Calu3 (cell line): Measurements from ENCODE around the gene NOX3. TPM values are rescaled to one million over a fixed set of nuclear protein-coding genes. Genes with fewer than 3 reads are reported as not detected.

Experiments
- BruUV-seq: library from RNA; stranded (reverse); fragments of 400-500 nt; replicated peaks from 2 replicates; lab custom pipeline; 2021; lab: Mats Ljungman, UMichigan
- CTCF ChIA-PET: fragments of 300-600 bp; sonication (Branson Sonifier 250); formaldehyde crosslinking; loops from one replicate; lab custom pipeline; 2022; ENCODE audit warnings: antibody characterized with exemption; lab: Charles Lee
- DNase-seq: peaks from one replicate; pipeline ENCODE4 v3.0.0; 2022
- H3K27ac Mint-ChIP-seq: one replicate; pipeline ENCODE4 v1.8.0; 2022; ENCODE audit warnings: mixed read lengths; ENCODE audit not compliant: unreplicated experiment
- H3K27me3 Mint-ChIP-seq: one replicate; pipeline ENCODE4 v1.8.0; 2022; ENCODE audit warnings: mixed read lengths; ENCODE audit not compliant: unreplicated experiment
- H3K36me3 Mint-ChIP-seq: one replicate; pipeline ENCODE4 v1.8.0; 2022; ENCODE audit warnings: mild to moderate bottlenecking, moderate library complexity, mixed read lengths; ENCODE audit not compliant: insufficient read depth, unreplicated experiment
- H3K4me1 Mint-ChIP-seq: one replicate; pipeline ENCODE4 v1.8.0; 2022; ENCODE audit warnings: mild to moderate bottlenecking, low read depth, mixed read lengths; ENCODE audit not compliant: unreplicated experiment
- H3K4me3 Mint-ChIP-seq: one replicate; pipeline ENCODE4 v1.8.0; 2022; ENCODE audit warnings: mild to moderate bottlenecking, low read depth, moderate library complexity, mixed read lengths; ENCODE audit not compliant: unreplicated experiment
- H3K9me3 Mint-ChIP-seq: one replicate; pipeline ENCODE4 v1.8.0; 2022; ENCODE audit warnings: low read depth, mixed read lengths; ENCODE audit not compliant: unreplicated experiment
- CTCF ChIP-seq: fragments of 200-600 bp; IDR thresholded peaks from one replicate; pipeline ENCODE4 v1.8.0; 2022; ENCODE audit warnings: antibody characterized with exemption; ENCODE audit not compliant: unreplicated experiment
- intact Hi-C: fragments of 100-400 bp; cut with micrococcal nuclease; formaldehyde crosslinking; loops from one replicate; pipeline ENCODE4 v1.10.0; 2022; ENCODE audit not compliant: unreplicated experiment
- total RNA-seq: library from RNA; stranded (reverse); gene quantifications from 2 replicates; pipeline ENCODE4 v1.2.3, GENCODE V29; 2022

Gene NOX3
- total RNA-seq, 1 experiment from 2014 or later = not detected

DNA sequence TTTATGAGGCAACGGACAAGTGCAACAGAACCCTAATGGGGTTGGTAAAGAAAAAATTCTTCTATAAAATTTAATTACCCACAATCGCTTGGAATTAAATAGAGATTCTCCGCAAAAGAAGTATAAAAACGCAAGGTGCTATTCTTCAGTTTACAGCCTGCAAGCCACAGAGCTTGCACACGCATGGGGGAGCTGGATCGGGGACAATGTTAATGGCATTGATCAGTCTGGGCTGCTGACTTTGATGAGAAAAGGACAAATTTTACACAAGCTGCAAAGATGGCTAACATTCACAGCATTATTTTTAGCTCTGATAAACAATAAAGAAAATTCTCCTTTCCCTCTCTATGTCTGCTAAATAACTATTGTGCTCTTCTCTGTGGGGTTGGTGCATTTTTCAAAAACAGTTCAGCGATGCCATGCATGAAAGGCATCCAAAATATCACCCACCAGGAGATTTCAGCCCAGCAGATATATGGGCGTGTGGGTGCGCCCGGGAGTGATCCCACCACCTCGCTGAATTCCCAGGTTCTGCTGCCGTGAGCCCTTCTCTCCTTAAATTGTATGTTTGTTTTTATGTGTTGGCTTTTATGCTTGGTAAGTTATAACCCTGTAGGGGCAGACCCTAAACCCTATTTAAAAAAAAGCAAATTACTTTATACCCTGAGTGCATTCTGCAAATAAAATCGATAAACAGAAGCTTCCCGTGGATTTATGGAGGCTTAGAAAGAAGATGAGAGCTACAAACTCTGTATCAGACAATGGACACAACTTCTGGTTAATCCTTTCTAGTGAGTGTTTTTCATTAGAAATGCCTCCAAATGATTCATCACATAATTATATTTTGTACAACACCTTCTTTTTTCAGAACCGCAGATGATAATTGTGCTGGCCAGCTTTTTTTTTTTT is 55.6 kb downstream of the NOX3 start:
- no TSS peak for BruUV-seq
- DNase-seq = no peak
- CTCF ChIA-PET = no interaction called here
- H3K9me3 Mint-ChIP-seq = no peaks in the 10 kb centered on the region
- H3K36me3 Mint-ChIP-seq = no peaks in the 10 kb centered on the region
- no peaks in the 10 kb centered on the region for H3K4me1 Mint-ChIP-seq
- H3K27me3 Mint-ChIP-seq = no peaks in the 10 kb centered on the region
- no peak overlapping the region for H3K4me3 Mint-ChIP-seq
- no peak for TF ChIP-seq CTCF
- H3K27ac Mint-ChIP-seq = no peak overlapping the region
- intact Hi-C loops = no loop called here

GRCh38 chr6:155399062-155399744 is 56.4 kb downstream of the NOX3 start:
- no peaks in the 10 kb centered on the region for H3K4me1 Mint-ChIP-seq
- H3K4me3 Mint-ChIP-seq = no peak overlapping the region
- no peak for DNase-seq
- intact Hi-C loops = no loop called here
- no peaks in the 10 kb centered on the region for H3K9me3 Mint-ChIP-seq
- H3K27me3 Mint-ChIP-seq = no peaks in the 10 kb centered on the region
- no peak overlapping the region for H3K27ac Mint-ChIP-seq
- no TSS peak for BruUV-seq
- CTCF ChIA-PET = no interaction called here
- no peaks in the 10 kb centered on the region for H3K36me3 Mint-ChIP-seq
- no peak for TF ChIP-seq CTCF

- DNase-seq = no peak
- no peaks in the 10 kb centered on the region for H3K4me1 Mint-ChIP-seq
- H3K27me3 Mint-ChIP-seq = no peaks in the 10 kb centered on the region
- H3K36me3 Mint-ChIP-seq = no peaks in the 10 kb centered on the region
- H3K27ac Mint-ChIP-seq = no peak overlapping the region
- no peak for TF ChIP-seq CTCF
- intact Hi-C loops = no loop called here
- no peaks in the 10 kb centered on the region for H3K9me3 Mint-ChIP-seq
- no TSS peak for BruUV-seq
- H3K4me3 Mint-ChIP-seq = no peak overlapping the region
- CTCF ChIA-PET = no interaction called here
Observed at GRCh38 chr6:155398701-155399061, 57.0 kb downstream of the NOX3 start.

DNA sequence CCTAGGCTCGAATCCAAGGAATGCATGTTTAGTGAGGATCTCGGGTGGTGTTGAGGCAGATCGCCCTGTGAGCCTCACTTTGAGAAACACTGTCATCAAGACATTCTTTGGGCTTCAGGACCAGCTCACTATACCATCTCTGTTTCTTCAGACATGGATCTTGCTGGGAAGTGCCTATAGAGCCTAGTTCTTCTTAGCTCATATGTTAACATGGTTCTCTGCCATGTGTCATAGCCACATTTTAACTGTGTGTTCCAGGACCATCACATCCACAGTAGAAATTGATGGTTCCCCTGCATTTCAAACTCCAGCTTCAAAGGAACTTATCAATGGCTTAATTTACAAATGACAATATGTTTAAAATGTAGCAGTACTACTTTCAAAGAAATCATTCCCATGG is 57.4 kb downstream of the NOX3 start:
- no TSS peak for BruUV-seq

More for the DNA sequence above, 57.4 kb downstream of the NOX3 start:
- no peak overlapping the region for H3K27ac Mint-ChIP-seq
- H3K4me3 Mint-ChIP-seq = no peak overlapping the region
- CTCF ChIA-PET = no interaction called here
- H3K27me3 Mint-ChIP-seq = no peaks in the 10 kb centered on the region
- no peaks in the 10 kb centered on the region for H3K4me1 Mint-ChIP-seq
- intact Hi-C loops = no loop called here
- H3K9me3 Mint-ChIP-seq = no peaks in the 10 kb centered on the region
- H3K36me3 Mint-ChIP-seq = no peaks in the 10 kb centered on the region
- TF ChIP-seq CTCF = no peak
- no peak for DNase-seq
